ENCODE measurements around the gene SF3B6. TPM values are rescaled to one million over a fixed set of nuclear protein-coding genes. Genes with fewer than 3 reads are reported as not detected.

Gene SF3B6
- total and polyA plus RNA-seq, 9 of the 15 experiments (the other 6 are each of a cell fraction or from before 2014, with no cell fraction given), result 146 to 591 (median 295) TPM

GRCh38 chr2:24123922-24124580, 47.9 kb upstream of the SF3B6 start:
- FAIRE-seq (peak; percentile 32), DNase-seq (ENCODE audit: extremely low read depth in 1 of 4, low spot score in 3 of 4) (no peak), ATAC-seq (peak; percentile 18)
- ChIA-PET CTCF (ENCODE audit: low intra/inter-chr PET ratio) (no interaction called here), POLR2A (interaction anchor here (0.6 to 2.8 kb wide), 5 partner anchors 11 to 247 kb away, joined by 3 to 13 read pairs (median 3); partner anchors contain the start of gene SF3B6)
- Histone ChIP-seq H3K4me2 (ENCODE audit: insufficient read depth, low read length) (peak overlapping the region; percentile 93), H3K36me3 (ENCODE audit: control insufficient read depth, insufficient read depth, low read length) (no peaks in the 10 kb centered on the region), H3K27me3 (ENCODE audit: control insufficient read depth in 2 of 2, insufficient read depth in 2 of 2, low read length in 2 of 2) (no peaks in the 10 kb centered on the region), H3K79me2 (ENCODE audit: control insufficient read depth, insufficient read depth, low read length) (peaks cover 6% of the 10 kb centered on the region; the same call in 1 of the 3 replicates), H3K9me3 (replicated peaks; ENCODE audit: control insufficient read depth, insufficient read depth, low read depth, low read length) (no peaks in the 10 kb centered on the region), H3K4me3 (peak overlapping the region; percentile 67), H3K4me1 (replicated peaks in 1 of 2; ENCODE audit: control insufficient read depth in 2 of 2, insufficient read depth in 2 of 2, low read length in 2 of 2) (peaks cover 3 to 11% of the 10 kb centered on the region in 2 experiments; a peak in 3 of 5 replicates), H3K9ac (ENCODE audit: insufficient read depth in 1 of 2, low read depth in 2 of 2, low read length in 2 of 2) (peak overlapping the region; percentile 79 to 95), H3K27ac (ENCODE audit: extremely low read depth, low read depth, low read length) (peak overlapping the region; percentile 78), H3K9me1 (ENCODE audit: control insufficient read depth, insufficient read depth, low read length) (no peaks in the 10 kb centered on the region), H2AFZ (ENCODE audit: low read depth, low read length) (peak overlapping the region; percentile 99), H4K20me1 (replicated peaks; ENCODE audit: control insufficient read depth, insufficient read depth, low read length) (no peaks in the 10 kb centered on the region)
- WGBS (ENCODE audit: insufficient coverage, low coverage, missing lambda C conversion rate), result 12% methylated on average over 8 of the region's 9 CpGs
- BruUV-seq (replicated peaks), result no TSS peak
- intact Hi-C loops (cut with micrococcal nuclease), result loop anchor here (2.0 kb wide), 1 partner anchor 39 kb away; the partner anchor contains the start of gene TP53I3
- in situ Hi-C loops (cut with MboI), result no loop called here
- no peak for TF ChIP-seq ZBTB12 (CRISPR knock-in tag; IDR thresholded peaks at IDR 0.05)
- TF ChIP-seq KAT7 (CRISPR knock-in tag; IDR thresholded peaks at IDR 0.05; ENCODE audit: borderline replicate concordance), result 0 out of 2 replicates have a peak, but pooled peaks have one; percentile 82
- TF ChIP-seq KLF1 (tag; IDR thresholded peaks at IDR 0.05), result no peak
- peak; percentile 26; the same call in 1 of the 2 replicates for TF ChIP-seq HDAC2 (IDR thresholded peaks at IDR 0.05)
- TF ChIP-seq ZBTB40 (IDR thresholded peaks at IDR 0.05), result 0 out of 2 replicates have a peak, but pooled peaks have one; percentile 37
- TF ChIP-seq ZBTB40 (CRISPR knock-in tag; IDR thresholded peaks at IDR 0.05), result no peak
- TF ChIP-seq ZNF57 (CRISPR knock-in tag; IDR thresholded peaks at IDR 0.05), result no peak
- no peak for TF ChIP-seq GABPB1 (CRISPR knock-in tag; IDR thresholded peaks at IDR 0.05)
- peak in 1 of 2 experiments; percentile 54; a peak in 1 of 3 replicates for TF ChIP-seq CBX3 (IDR thresholded peaks at IDR 0.05; ENCODE audit: borderline replicate concordance in 1 of 2, low read length in 2 of 2)

Data from K562 (cell line).